ENCODE measurements around the gene MED13. TPM values are rescaled to one million over a fixed set of nuclear protein-coding genes. Genes with fewer than 3 reads are reported as not detected.

MED13 gene
- total RNA-seq, 1 experiment from 2014 or later, result 77.6 TPM

DNA sequence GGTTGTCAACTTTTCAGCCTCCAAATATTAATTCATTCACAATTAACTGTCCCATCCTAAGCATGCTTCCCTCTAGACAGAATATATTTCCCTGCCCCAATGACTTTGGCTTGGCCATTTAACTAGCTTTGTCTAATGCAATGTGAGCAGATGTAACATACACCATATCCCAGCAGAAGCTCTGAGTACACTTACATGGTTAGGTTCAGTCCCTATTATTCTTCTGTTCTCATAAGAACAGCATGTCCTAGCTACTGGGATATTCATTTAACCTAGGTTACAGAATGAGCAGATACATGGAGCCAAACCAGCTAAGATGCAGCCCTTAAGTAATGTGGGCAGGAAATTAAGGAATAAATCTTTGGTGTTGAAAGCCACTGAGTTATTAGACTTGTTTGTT is 31.8 kb downstream of the MED13 start:
- H3K27me3 ChIP-seq (replicated peaks; ENCODE audit: control insufficient read depth, insufficient read depth, low read length), result no peaks in the 10 kb centered on the region
- H3K4me3 ChIP-seq (ENCODE audit: low read depth, low read length), result no peak overlapping the region
- POLR2A ChIA-PET, result no interaction called here
- DNase-seq, result no peak
- Mint-ChIP-seq H3K4me1 (ENCODE audit: low read depth, unreplicated experiment) (no peaks in the 10 kb centered on the region), H3K27ac (ENCODE audit: unreplicated experiment) (no peak overlapping the region), H3K9me3 (ENCODE audit: unreplicated experiment) (no peaks in the 10 kb centered on the region), H3K27me3 (ENCODE audit: insufficient read depth, unreplicated experiment) (no peaks in the 10 kb centered on the region), H3K4me3 (ENCODE audit: unreplicated experiment) (no peak overlapping the region), H3K36me3 (ENCODE audit: insufficient read depth, unreplicated experiment) (peaks cover 70% of the 10 kb centered on the region)
- no peaks in the 10 kb centered on the region for H3K9me3 ChIP-seq
- H3K4me1 ChIP-seq, result no peaks in the 10 kb centered on the region
- BruUV-seq (replicated peaks), result no TSS peak
- TF ChIP-seq CTCF (IDR thresholded peaks at IDR 0.05; ENCODE audit: insufficient read depth in 1 of 2, low read depth in 1 of 2, low read length in 1 of 2, severe bottlenecking in 1 of 2, unreplicated experiment in 1 of 2), result no peak
- peaks cover 8% of the 10 kb centered on the region for H3K36me3 ChIP-seq (ENCODE audit: control insufficient read depth, insufficient read depth, low read length)
- CTCF ChIA-PET, result interaction anchor here (1.2 kb wide), 1 partner anchor 76 kb away, joined by 8 read pairs; no protein-coding TSS in a partner anchor
- intact Hi-C loops (cut with micrococcal nuclease; ENCODE audit: unreplicated experiment), result no loop called here

DNA sequence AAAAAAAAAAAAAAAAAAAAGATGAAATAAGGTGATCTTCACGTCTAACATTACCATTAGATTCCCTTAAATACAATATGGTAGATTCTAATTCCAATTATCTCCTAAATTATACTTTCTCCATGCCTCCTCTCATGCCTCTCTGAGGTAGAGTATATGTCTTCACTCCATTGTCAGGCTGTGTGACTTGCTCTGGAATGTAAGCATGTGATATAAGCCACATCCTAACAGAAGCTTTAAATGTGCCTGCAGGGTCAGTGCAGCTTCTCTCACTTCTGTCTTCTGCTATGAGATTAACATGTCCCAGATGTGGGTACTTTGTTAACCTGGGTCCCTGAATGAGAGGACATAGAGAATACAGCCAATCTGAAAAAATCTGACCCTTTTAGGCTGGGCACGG is 32.6 kb downstream of the MED13 start:
- Mint-ChIP-seq H3K4me1 (ENCODE audit: low read depth, unreplicated experiment) (no peaks in the 10 kb centered on the region), H3K4me3 (ENCODE audit: unreplicated experiment) (no peak overlapping the region), H3K27me3 (ENCODE audit: insufficient read depth, unreplicated experiment) (no peaks in the 10 kb centered on the region), H3K36me3 (ENCODE audit: insufficient read depth, unreplicated experiment) (peaks cover 78% of the 10 kb centered on the region), H3K27ac (ENCODE audit: unreplicated experiment) (no peak overlapping the region), H3K9me3 (ENCODE audit: unreplicated experiment) (no peaks in the 10 kb centered on the region)
- POLR2A ChIA-PET, result no interaction called here
- peaks cover 8% of the 10 kb centered on the region for H3K36me3 ChIP-seq (ENCODE audit: control insufficient read depth, insufficient read depth, low read length)
- no TSS peak for BruUV-seq (replicated peaks)
- no peak for TF ChIP-seq CTCF (IDR thresholded peaks at IDR 0.05; ENCODE audit: insufficient read depth in 1 of 2, low read depth in 1 of 2, low read length in 1 of 2, severe bottlenecking in 1 of 2, unreplicated experiment in 1 of 2)
- no peak for DNase-seq
- no peaks in the 10 kb centered on the region for H3K27me3 ChIP-seq (replicated peaks; ENCODE audit: control insufficient read depth, insufficient read depth, low read length)
- no peaks in the 10 kb centered on the region for H3K4me1 ChIP-seq
- H3K4me3 ChIP-seq (ENCODE audit: low read depth, low read length), result no peak overlapping the region
- intact Hi-C loops (cut with micrococcal nuclease; ENCODE audit: unreplicated experiment), result no loop called here
- H3K9me3 ChIP-seq, result no peaks in the 10 kb centered on the region
- CTCF ChIA-PET, result interaction anchor here (1.0 to 1.2 kb wide), 2 partner anchors 33 to 77 kb away, joined by 6 to 8 read pairs; no protein-coding TSS in a partner anchor

GRCh38 chr17:62030264-62030663 is 34.8 kb downstream of the MED13 start:
- H3K27me3 Mint-ChIP-seq (ENCODE audit: insufficient read depth, unreplicated experiment), result no peaks in the 10 kb centered on the region
- H3K36me3 Mint-ChIP-seq (ENCODE audit: insufficient read depth, unreplicated experiment), result peaks cover 94% of the 10 kb centered on the region
- Histone ChIP-seq H3K27me3 (replicated peaks; ENCODE audit: control insufficient read depth, insufficient read depth, low read length) (no peaks in the 10 kb centered on the region), H3K9me3 (no peaks in the 10 kb centered on the region), H3K4me3 (ENCODE audit: low read depth, low read length) (no peak overlapping the region), H3K4me1 (no peaks in the 10 kb centered on the region), H3K36me3 (ENCODE audit: control insufficient read depth, insufficient read depth, low read length) (peaks cover 8% of the 10 kb centered on the region)
- intact Hi-C loops (cut with micrococcal nuclease; ENCODE audit: unreplicated experiment), result no loop called here
- DNase-seq, result no peak
- no peaks in the 10 kb centered on the region for H3K4me1 Mint-ChIP-seq (ENCODE audit: low read depth, unreplicated experiment)
- ChIA-PET POLR2A (no interaction called here), CTCF (no interaction called here)
- no TSS peak for BruUV-seq (replicated peaks)
- H3K27ac Mint-ChIP-seq (ENCODE audit: unreplicated experiment), result no peak overlapping the region
- no peaks in the 10 kb centered on the region for H3K9me3 Mint-ChIP-seq (ENCODE audit: unreplicated experiment)
- no peak overlapping the region for H3K4me3 Mint-ChIP-seq (ENCODE audit: unreplicated experiment)
- TF ChIP-seq CTCF (IDR thresholded peaks at IDR 0.05; ENCODE audit: insufficient read depth in 1 of 2, low read depth in 1 of 2, low read length in 1 of 2, severe bottlenecking in 1 of 2, unreplicated experiment in 1 of 2), result no peak

Data from Caco-2 (cell line).